HEK293T (cell line): ENCODE measurements around the gene ATP7A.

Experiments
- BHLHE40 ChIP-seq: fragments of 450-650 bp; IDR thresholded peaks from 2 replicates; pipeline ENCODE4 v1.6.1; 2016; ENCODE audit warnings: mild to moderate bottlenecking, moderate library complexity, borderline replicate concordance
- CTBP1 ChIP-seq: fragments of 450-650 bp; IDR thresholded peaks from 2 replicates; pipeline ENCODE4 v1.6.1; 2016; ENCODE audit warnings: borderline replicate concordance
- ELF4 ChIP-seq: fragments of 450-650 bp; IDR thresholded peaks from 2 replicates; pipeline ENCODE4 v1.6.1; 2017; ENCODE audit warnings: antibody characterized with exemption
- FOXK2 ChIP-seq: fragments of 450-650 bp; IDR thresholded peaks from 2 replicates; pipeline ENCODE4 v1.6.1; 2016; ENCODE audit warnings: mild to moderate bottlenecking
- FOXM1 ChIP-seq: fragments of 450-650 bp; IDR thresholded peaks from 2 replicates; pipeline ENCODE4 v1.6.1; 2017; ENCODE audit warnings: mild to moderate bottlenecking, borderline replicate concordance
- HDGF ChIP-seq: fragments of 450-650 bp; IDR thresholded peaks from 2 replicates; pipeline ENCODE4 v1.6.1; 2017; ENCODE audit warnings: antibody characterized with exemption, borderline replicate concordance
- L3MBTL2 ChIP-seq: fragments of 450-650 bp; conservative IDR thresholded peaks from 2 replicates; pipeline ENCODE4 v1.6.1; 2016; ENCODE audit warnings: mild to moderate bottlenecking
- LEF1 ChIP-seq: fragments of 450-650 bp; IDR thresholded peaks from 2 replicates; pipeline ENCODE4 v1.6.1; 2017; ENCODE audit warnings: mild to moderate bottlenecking, borderline replicate concordance
- PKNOX1 ChIP-seq: fragments of 450-650 bp; IDR thresholded peaks from 2 replicates; pipeline ENCODE4 v1.6.1; 2016
- SP1 ChIP-seq: fragments of 450-650 bp; IDR thresholded peaks from 2 replicates; pipeline ENCODE4 v1.6.1; 2017
- SUZ12 ChIP-seq: fragments of 450-650 bp; IDR thresholded peaks from 2 replicates; pipeline ENCODE4 v1.6.1; 2016; ENCODE audit warnings: mild to moderate bottlenecking
- TARDBP ChIP-seq: fragments of 450-650 bp; IDR thresholded peaks from 2 replicates; pipeline ENCODE4 v1.6.1; 2016
- ZNF384 ChIP-seq: fragments of 450-650 bp; IDR thresholded peaks from 2 replicates; pipeline ENCODE4 v1.6.1; 2016

DNA sequence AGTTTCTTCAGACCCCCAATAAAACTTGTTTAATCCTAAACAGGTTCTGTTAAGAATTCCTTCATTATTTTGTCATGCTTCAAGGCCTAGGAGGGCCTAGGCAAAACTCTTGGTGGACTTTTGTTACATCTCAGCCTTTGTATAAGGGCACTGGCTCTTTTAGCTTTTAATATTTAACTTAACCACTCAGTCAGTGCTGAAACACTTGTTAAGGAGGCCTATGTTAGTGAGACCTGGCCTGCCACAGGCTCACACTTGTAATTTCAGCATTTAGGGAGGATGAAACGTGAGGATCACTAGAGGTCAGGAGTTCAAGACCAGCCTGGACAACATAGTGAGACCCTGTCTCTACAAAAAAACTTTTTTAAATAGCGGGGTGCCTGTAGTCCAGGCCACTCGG is 160.8 kb downstream of the ATP7A start:
- TF ChIP-seq HDGF = no peak
- no peak for TF ChIP-seq SUZ12
- no peak for TF ChIP-seq BHLHE40
- no peak for TF ChIP-seq TARDBP
- no peak for TF ChIP-seq SP1
- no peak for TF ChIP-seq CTBP1
- no peak for TF ChIP-seq FOXM1
- no peak for TF ChIP-seq ELF4
- TF ChIP-seq PKNOX1 = no peak
- no peak for TF ChIP-seq LEF1
- no peak for TF ChIP-seq FOXK2
- TF ChIP-seq ZNF384 = no peak
- no peak for TF ChIP-seq L3MBTL2
